ENCODE results near the gene ZSWIM8. TPM values are rescaled to one million over a fixed set of nuclear protein-coding genes. Genes with fewer than 3 reads are reported as not detected.
A peak's percentile ranks its signal among the peaks of the same experiment; 100 is the strongest.

Gene ZSWIM8
- total and polyA plus RNA-seq, 2 of the 8 experiments (the other 6 are each of a cell fraction or from before 2014, with no cell fraction given) = 44.7 to 99.7 TPM

DNA sequence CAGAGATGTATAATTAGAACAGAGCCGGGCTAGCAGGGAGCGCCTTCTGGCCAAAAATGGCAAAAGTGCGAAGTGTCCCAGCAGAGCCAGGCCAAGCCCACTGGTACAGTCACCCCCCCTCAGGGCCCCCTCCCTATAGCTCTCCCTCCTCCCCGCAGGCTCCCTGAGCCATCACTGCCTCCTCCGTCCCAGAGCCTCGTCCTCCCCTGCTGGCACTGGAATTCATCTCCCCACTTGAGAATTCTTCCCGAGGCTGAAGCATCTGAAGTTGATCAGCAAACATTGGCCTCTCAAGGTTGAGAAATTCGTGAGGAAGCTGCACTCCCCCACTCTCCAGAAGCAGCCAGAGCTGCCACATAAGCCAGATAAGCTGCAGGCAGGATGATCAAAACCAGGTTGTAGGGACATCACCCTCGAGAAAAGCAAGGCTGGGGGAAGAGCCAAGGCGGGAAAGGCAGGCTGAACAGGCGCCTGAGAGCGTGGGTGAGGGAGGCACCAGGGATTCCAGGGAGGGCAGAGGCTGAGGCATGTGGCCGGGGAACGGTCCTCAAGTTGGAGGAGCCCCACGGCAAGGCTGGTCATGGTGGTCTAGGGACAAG lies 65.6 kb downstream of the ZSWIM8 start:
- Histone ChIP-seq H3K56ac (replicated peaks; ENCODE audit: insufficient read length, low read depth, low read length) (no peak overlapping the region), H2AK5ac (ENCODE audit: low read depth, low read length) (no peak overlapping the region), H3K79me2 (ENCODE audit: control insufficient read depth in 1 of 2, insufficient read depth in 2 of 2, low read length in 2 of 2) (no peaks in the 10 kb centered on the region), H3K4me1 (replicated peaks in 1 of 4; ENCODE audit: control insufficient read depth in 3 of 4, insufficient read depth in 4 of 4, low read length in 3 of 4) (peaks cover 0 to 13% (median 4%) of the 10 kb centered on the region in 4 experiments; a peak in 4 of 7 replicates), H3K27ac (ENCODE audit: low read depth, low read length) (no peak overlapping the region), H2AFZ (ENCODE audit: low read length) (no peak overlapping the region), H3K23ac (ENCODE audit: insufficient read length) (no peak overlapping the region), H4K5ac (ENCODE audit: insufficient read length, low read depth, low read length) (no peak overlapping the region), H3K27me3 (replicated peaks in 1 of 4; ENCODE audit: control insufficient read depth in 3 of 4, extremely low read depth in 1 of 4, insufficient read depth in 3 of 4, low read length in 3 of 4) (no peaks in the 10 kb centered on the region), H2BK5ac (ENCODE audit: low read depth, low read length) (no peak overlapping the region), H3K14ac (ENCODE audit: insufficient read length) (no peak overlapping the region), H2BK20ac (ENCODE audit: low read length) (no peak overlapping the region), H4K20me1 (replicated peaks in 1 of 2; ENCODE audit: control insufficient read depth in 1 of 2, insufficient read depth in 2 of 2, low read length in 2 of 2) (peaks cover 4 to 7% of the 10 kb centered on the region in 2 experiments), H3K36me3 (ENCODE audit: control insufficient read depth in 2 of 4, insufficient read depth in 4 of 4, low read length in 3 of 4) (peaks cover 22 to 30% (median 24%) of the 10 kb centered on the region in 4 experiments), H3K4me2 (ENCODE audit: insufficient read depth in 1 of 2, low read depth in 2 of 2, low read length in 2 of 2) (peak overlapping the region in 1 of 2 experiments; percentile 33; a peak in 2 of 4 replicates), H4K91ac (replicated peaks; ENCODE audit: insufficient read length, low read length) (no peak overlapping the region), H3K9ac (replicated peaks in 1 of 4; ENCODE audit: extremely low read depth in 1 of 4, low read depth in 3 of 4, low read length in 3 of 4) (peak overlapping the region in 1 of 4 experiments; percentile 31; a peak in 2 of 7 replicates), H4K8ac (ENCODE audit: extremely low read depth, insufficient read depth, low read length) (no peak overlapping the region), H3K9me3 (ENCODE audit: insufficient read depth in 2 of 2, low read depth in 1 of 2, low read length in 1 of 2) (no peaks in the 10 kb centered on the region), H2BK120ac (replicated peaks; ENCODE audit: low read depth, low read length) (no peak overlapping the region), H3K79me1 (ENCODE audit: low read depth, low read length) (no peaks in the 10 kb centered on the region; the same call in 1 of the 2 replicates), H2BK15ac (ENCODE audit: low read length) (no peak overlapping the region), H3K23me2 (ENCODE audit: low read depth, low read length) (no peaks in the 10 kb centered on the region), H3K4me3 (ENCODE audit: extremely low read depth in 1 of 4, insufficient read depth in 2 of 4, low read depth in 3 of 4, low read length in 4 of 4) (no peak overlapping the region), H2BK12ac (ENCODE audit: low read depth, low read length) (no peak overlapping the region), H3K4ac (replicated peaks; ENCODE audit: insufficient read length, low read depth, low read length) (no peak overlapping the region), H3K18ac (ENCODE audit: extremely low read depth, low read length) (no peak overlapping the region)
- DNase-seq (ENCODE audit: low read depth in 1 of 2, low spot score in 2 of 2) (no peak), FAIRE-seq (no peak)
- CTCF ChIA-PET (ENCODE audit: partially characterized antibody) = interaction anchor here (1.2 to 20.8 kb wide), 9 partner anchors 8 to 89 kb away, joined by 3 to 279 read pairs (median 50); partner anchors contain the start of gene CAMK2G
- TF ChIP-seq TAF1 (IDR thresholded peaks at IDR 0.05; ENCODE audit: low read depth, low read length) (no peak), TEAD4 (IDR thresholded peaks at IDR 0.05; ENCODE audit: low read depth, low read length) (0 out of 2 replicates have a peak, but pooled peaks have one; percentile 43), TAF7 (optimal IDR thresholded peaks at IDR 0.05; ENCODE audit: borderline replicate concordance, low read depth, low read length) (no peak), GTF2F1 (IDR thresholded peaks at IDR 0.05; ENCODE audit: borderline replicate concordance, low read depth, low read length) (no peak)
- TF ChIP-seq, protein P1, sequence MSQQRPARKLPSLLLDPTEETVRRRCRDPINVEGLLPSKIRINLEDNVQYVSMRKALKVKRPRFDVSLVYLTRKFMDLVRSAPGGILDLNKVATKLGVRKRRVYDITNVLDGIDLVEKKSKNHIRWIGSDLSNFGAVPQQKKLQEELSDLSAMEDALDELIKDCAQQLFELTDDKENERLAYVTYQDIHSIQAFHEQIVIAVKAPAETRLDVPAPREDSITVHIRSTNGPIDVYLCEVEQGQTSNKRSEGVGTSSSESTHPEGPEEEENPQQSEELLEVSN (IDR thresholded peaks at IDR 0.05) = peak; percentile 62
- POLR2A ChIA-PET (ENCODE audit: partially characterized antibody) = interaction anchor here (0.6 to 3.8 kb wide), 6 partner anchors 9 to 79 kb away, joined by 3 to 17 read pairs (median 4); a partner anchor contains a TSS
- WGBS, 2 experiments (ENCODE audit: extremely low coverage in 1 of 2, insufficient coverage in 1 of 2, insufficient read length in 1 of 2, insufficient replicate concordance in 2 of 2, low coverage in 1 of 2, low lambda C conversion rate in 2 of 2, missing lambda C conversion rate in 1 of 2) = 73% methylated on average over 15 of the region's 15 CpGs; no CpG with 5 or more reads in 1 of the 2 experiments
